ENCODE data around the gene SBF1. TPM values are rescaled to one million over a fixed set of nuclear protein-coding genes. Genes with fewer than 3 reads are reported as not detected.

Gene SBF1
- total RNA-seq, 4 donors from 2014 or later = 56.1 to 121 (median 86.9) TPM

- intact Hi-C loops (cut with DNase I) = no loop called here
- Histone ChIP-seq H3K4me3 (no peak overlapping the region), H3K27me3 (no peaks in the 10 kb centered on the region), H3K36me3 (peaks cover 56 to 89% (median 81%) of the 10 kb centered on the region in 4 donors), H3K4me1 (peaks cover 8 to 25% (median 16%) of the 10 kb centered on the region in 4 donors), H3K27ac (replicated peaks in 1 of 4) (no peak overlapping the region), H3K9me3 (no peaks in the 10 kb centered on the region)
- DNase-seq (ENCODE audit: extremely low spot score) = no peak
- WGBS = 90% methylated on average over 7 of the region's 17 CpGs
- TF ChIP-seq POLR2AphosphoS5 (IDR thresholded peaks at IDR 0.05) (no peak), EP300 (IDR thresholded peaks at IDR 0.05) (no peak), CTCF (IDR thresholded peaks at IDR 0.05) (no peak), POLR2A (IDR thresholded peaks at IDR 0.05; ENCODE audit: low read depth) (no peak)
These were observed 33.3 kb downstream of the SBF1 start for GRCh38 chr22:50441428-50441993.

- intact Hi-C loops (cut with DNase I) = no loop called here
- 86% methylated on average over 20 of the region's 26 CpGs for WGBS
- Histone ChIP-seq H3K36me3 (peaks cover 62 to 89% (median 81%) of the 10 kb centered on the region in 4 donors), H3K4me1 (peaks cover 8 to 25% (median 16%) of the 10 kb centered on the region in 4 donors), H3K27me3 (no peaks in the 10 kb centered on the region), H3K27ac (replicated peaks in 1 of 4) (no peak overlapping the region), H3K9me3 (no peaks in the 10 kb centered on the region), H3K4me3 (no peak overlapping the region)
- DNase-seq (ENCODE audit: extremely low spot score) = no peak
- TF ChIP-seq CTCF (IDR thresholded peaks at IDR 0.05) (no peak), POLR2AphosphoS5 (IDR thresholded peaks at IDR 0.05) (no peak), POLR2A (IDR thresholded peaks at IDR 0.05; ENCODE audit: low read depth) (no peak), EP300 (IDR thresholded peaks at IDR 0.05) (no peak)
These were observed 34.1 kb downstream of the SBF1 start for GRCh38 chr22:50440544-50441249.

GRCh38 chr22:50439871-50440331 is 34.9 kb downstream of the SBF1 start:
- no peak for TF ChIP-seq POLR2A (IDR thresholded peaks at IDR 0.05; ENCODE audit: low read depth)
- no peak for TF ChIP-seq EP300 (IDR thresholded peaks at IDR 0.05)
- no peak for TF ChIP-seq POLR2AphosphoS5 (IDR thresholded peaks at IDR 0.05)
- no peak for TF ChIP-seq CTCF (IDR thresholded peaks at IDR 0.05)
- no peak overlapping the region for H3K4me3 ChIP-seq
- H3K36me3 ChIP-seq = peaks cover 56 to 89% (median 82%) of the 10 kb centered on the region in 4 donors
- intact Hi-C loops (cut with DNase I) = no loop called here
- no peak for DNase-seq (ENCODE audit: extremely low spot score)
- 100% methylated on average over 2 of the region's 10 CpGs for WGBS
- no peaks in the 10 kb centered on the region for H3K27me3 ChIP-seq
- H3K27ac ChIP-seq (replicated peaks in 1 of 4) = no peak overlapping the region
- H3K4me1 ChIP-seq = peaks cover 8 to 18% (median 14%) of the 10 kb centered on the region in 4 donors
- no peaks in the 10 kb centered on the region for H3K9me3 ChIP-seq

GRCh38 chr22:50439314-50439870 is 35.4 kb downstream of the SBF1 start:
- no peaks in the 10 kb centered on the region for H3K9me3 ChIP-seq
- H3K27ac ChIP-seq (replicated peaks in 1 of 4) = no peak overlapping the region
- 91% methylated on average over 10 of the region's 17 CpGs for WGBS
- DNase-seq (ENCODE audit: extremely low spot score) = no peak
- intact Hi-C loops (cut with DNase I) = no loop called here
- peaks cover 5 to 12% (median 9%) of the 10 kb centered on the region in 4 donors for H3K4me1 ChIP-seq
- TF ChIP-seq CTCF (IDR thresholded peaks at IDR 0.05) (no peak), EP300 (IDR thresholded peaks at IDR 0.05) (no peak), POLR2AphosphoS5 (IDR thresholded peaks at IDR 0.05) (no peak), POLR2A (IDR thresholded peaks at IDR 0.05; ENCODE audit: low read depth) (no peak)
- H3K4me3 ChIP-seq = no peak overlapping the region
- peaks cover 54 to 88% (median 84%) of the 10 kb centered on the region in 4 donors for H3K36me3 ChIP-seq
- no peaks in the 10 kb centered on the region for H3K27me3 ChIP-seq

Data from esophagus muscularis mucosa (tissue), 4 donors.